Limb (tissue), 2 donors: Measurements from ENCODE around the gene PDLIM7.
A peak's percentile ranks its signal among the peaks of the same experiment; 100 is the strongest.

Source experiments
- DNase-seq, 2 donors: peaks; one replicate each; pipeline ENCODE4 v3.0.0-alpha.2; 2016; ENCODE audit errors: extremely low spot score in 2 of 2

PDLIM7 gene

GRCh38 chr5:177524941-177525655 is 27.7 kb upstream of the PDLIM7 start:
- no peak for DNase-seq

- no peak for DNase-seq
Observed at GRCh38 chr5:177524539-177524900, 27.1 kb upstream of the PDLIM7 start.

GRCh38 chr5:177523711-177524538 is 26.5 kb upstream of the PDLIM7 start:
- no peak for DNase-seq

- peak in 1 of 2 donors; percentile 40 for DNase-seq
Observed at GRCh38 chr5:177520916-177521513, 23.6 kb upstream of the PDLIM7 start.

GRCh38 chr5:177520271-177520670 is 22.9 kb upstream of the PDLIM7 start:
- DNase-seq = peak in 1 of 2 donors; percentile 27

GRCh38 chr5:177519463-177520235 is 22.2 kb upstream of the PDLIM7 start:
- DNase-seq = no peak

GRCh38 chr5:177516601-177517568 is 19.5 kb upstream of the PDLIM7 start, which contains the start of gene DDX41:
DDX41 (minus strand) TSS chr5:177516961; CDS start chr5:177516945, 16 bp downstream.
- DNase-seq = peak; percentile 97 to 98

GRCh38 chr5:177515580-177515979 is 18.2 kb upstream of the PDLIM7 start:
- DNase-seq = no peak

GRCh38 chr5:177514541-177514940 is 17.1 kb upstream of the PDLIM7 start:
- no peak for DNase-seq

- DNase-seq = no peak
Observed at GRCh38 chr5:177513500-177513899, 16.1 kb upstream of the PDLIM7 start.

- no peak for DNase-seq
Observed at GRCh38 chr5:177512736-177513380, 15.5 kb upstream of the PDLIM7 start.

GRCh38 chr5:177511796-177512675 is 14.6 kb upstream of the PDLIM7 start:
- no peak for DNase-seq

- DNase-seq = no peak
Observed at GRCh38 chr5:177511181-177511580, 13.8 kb upstream of the PDLIM7 start.

- no peak for DNase-seq
Observed at GRCh38 chr5:177510567-177511053, 13.2 kb upstream of the PDLIM7 start.

- no peak for DNase-seq
Observed at GRCh38 chr5:177509991-177510566, 12.7 kb upstream of the PDLIM7 start.

- DNase-seq = no peak
Observed at GRCh38 chr5:177509381-177509951, 12.1 kb upstream of the PDLIM7 start, which contains the start of gene DOK3. DOK3 (minus strand) TSS chr5:177509826; CDS start chr5:177509540, 286 bp downstream.

- no peak for DNase-seq
Observed at GRCh38 chr5:177508837-177509236, 11.4 kb upstream of the PDLIM7 start.

- DNase-seq = no peak
Observed at GRCh38 chr5:177508221-177508611, 10.8 kb upstream of the PDLIM7 start.
